ENCODE results near the gene ZNF462. TPM values are rescaled to one million over a fixed set of nuclear protein-coding genes. Genes with fewer than 3 reads are reported as not detected.
A peak's percentile ranks its signal among the peaks of the same experiment; 100 is the strongest.
"Not testable (repeated sequence)": the region's sequence is repeated elsewhere in the genome, so short reads cannot be mapped to it uniquely, and the experiment has no call there.

ZNF462 gene
- total RNA-seq, 1 experiment from 2014 or later, result 9.7 TPM

DNA sequence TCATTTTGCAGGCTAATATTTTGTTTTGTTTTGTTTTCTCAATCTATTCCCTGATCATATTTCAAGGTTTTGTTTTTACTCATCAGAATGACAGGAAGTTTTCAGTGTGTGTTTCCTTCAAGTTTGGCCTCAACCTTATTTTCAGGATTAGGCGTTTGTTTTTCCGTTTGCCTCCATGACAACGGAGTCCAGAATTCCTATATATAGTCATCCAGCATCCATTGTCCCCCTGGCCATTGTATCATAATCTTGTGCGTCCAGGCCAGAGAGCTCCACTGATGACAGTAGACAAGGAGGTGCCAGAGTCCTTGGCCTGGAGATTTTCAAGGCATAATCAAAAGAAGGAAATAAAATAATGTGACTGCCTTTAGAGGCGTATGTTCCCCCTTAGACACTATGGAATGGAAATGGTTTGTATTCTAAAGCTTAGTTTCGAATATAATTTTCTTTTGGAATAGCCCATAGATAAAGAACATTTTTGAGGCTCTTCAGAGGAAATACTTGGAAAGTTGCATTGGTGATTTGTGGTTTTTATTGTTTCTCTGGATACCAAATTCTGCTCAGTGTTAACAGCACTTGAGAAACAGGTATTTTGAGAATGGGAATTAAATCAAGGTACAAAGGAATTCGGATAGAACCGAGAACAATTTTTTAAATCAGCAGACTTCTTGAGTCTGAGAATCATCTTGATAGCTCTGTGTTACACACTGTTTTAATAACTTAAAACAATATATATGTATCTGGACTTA lies 99.8 kb downstream of the ZNF462 start:
- no peak for DNase-seq (ENCODE audit: low spot score)

GRCh38 chr9:106963684-106964083 lies 100.7 kb downstream of the ZNF462 start:
- DNase-seq (ENCODE audit: low spot score), result no peak

DNA sequence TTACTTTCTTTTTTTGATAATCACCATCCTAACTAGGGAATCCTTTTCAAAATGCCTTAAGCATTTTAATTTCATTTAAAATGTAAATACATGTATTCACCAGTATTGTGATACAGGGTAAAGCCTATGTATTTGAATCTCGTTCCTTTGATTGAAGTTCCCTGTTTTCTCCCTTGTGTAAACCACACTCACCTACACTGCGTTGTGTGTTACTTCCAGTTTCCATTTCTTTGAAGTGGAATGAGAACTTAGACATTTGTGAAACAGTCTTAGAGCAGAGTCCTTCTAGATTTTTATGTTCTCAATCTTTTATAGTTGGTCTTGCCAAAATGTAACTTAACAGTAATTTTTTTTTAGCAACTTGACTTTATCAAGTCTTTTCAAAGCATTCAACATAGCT lies 101.4 kb downstream of the ZNF462 start:
- no peak for DNase-seq (ENCODE audit: low spot score)

DNA sequence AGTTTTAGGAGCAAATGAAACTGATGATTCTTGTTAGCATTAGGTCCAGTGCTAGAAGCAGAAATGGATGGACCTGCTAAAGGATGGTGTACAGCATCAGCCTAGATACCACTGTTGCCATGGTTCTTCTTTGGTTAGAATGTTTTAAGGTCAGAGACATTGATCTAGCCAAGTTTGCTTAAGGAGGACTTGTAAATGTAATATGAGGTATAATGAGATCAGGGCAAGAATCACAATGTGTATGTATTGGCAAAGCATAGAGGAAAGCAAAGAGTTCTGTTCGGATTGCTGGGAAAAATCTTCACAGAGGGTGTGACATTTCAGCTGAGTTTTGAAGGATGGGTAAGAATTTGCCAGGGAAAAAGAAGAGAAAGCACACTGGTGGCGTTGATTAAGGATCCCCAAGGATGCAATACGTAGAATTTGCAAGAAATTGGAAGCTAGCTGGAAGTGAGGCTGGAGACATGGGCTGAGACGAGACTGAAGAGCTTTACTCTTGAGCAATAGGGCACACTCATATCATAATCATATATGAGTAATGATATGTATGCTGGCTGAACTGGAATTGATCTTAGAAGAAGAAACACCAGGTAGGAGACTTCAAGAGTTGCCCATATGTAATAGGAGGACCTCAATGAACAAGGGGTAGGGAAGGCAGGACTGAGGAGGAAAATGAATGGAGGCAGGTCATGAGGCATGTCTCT lies 102.0 kb downstream of the ZNF462 start:
- DNase-seq (ENCODE audit: low spot score), result no peak

DNA sequence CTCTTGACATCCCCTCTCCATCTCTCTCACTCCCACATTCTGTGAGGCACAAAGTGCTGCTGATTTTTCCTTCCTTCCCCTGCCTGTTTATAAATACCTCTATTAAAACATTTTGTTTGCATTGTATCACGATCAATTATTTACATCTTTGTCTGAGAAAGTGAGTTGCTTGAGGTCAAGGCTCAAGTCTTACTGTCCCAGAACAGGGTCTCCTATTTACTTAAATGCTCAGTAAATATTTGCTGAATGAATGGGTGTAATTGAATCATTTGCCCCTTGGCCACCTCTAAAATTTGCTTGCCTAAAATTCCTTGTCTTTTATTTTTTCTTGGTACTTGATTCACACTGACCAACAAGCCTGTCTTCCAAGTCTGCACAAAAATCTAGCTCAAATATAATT lies 103.5 kb downstream of the ZNF462 start:
- DNase-seq (ENCODE audit: low spot score), result no peak

DNA sequence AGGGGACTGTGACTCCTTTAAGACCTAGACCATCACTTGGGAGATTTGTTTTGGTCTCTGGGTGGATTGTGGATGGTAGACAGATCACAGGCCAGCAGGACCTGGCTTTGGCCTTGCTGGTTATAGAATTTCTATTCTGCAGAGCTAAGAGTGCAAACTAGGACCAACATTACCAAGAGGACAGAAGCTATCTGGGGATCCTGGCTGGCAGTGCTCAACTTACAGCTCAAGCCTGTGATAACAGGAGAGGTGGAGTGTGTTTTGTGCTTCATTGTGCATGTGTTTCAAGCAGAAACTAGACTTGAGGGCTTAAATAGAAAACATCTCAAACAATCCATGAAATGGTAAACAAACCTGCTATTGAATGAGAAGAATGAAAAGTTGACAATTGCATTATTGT lies 106.7 kb downstream of the ZNF462 start:
- DNase-seq (ENCODE audit: low spot score), result no peak

DNA sequence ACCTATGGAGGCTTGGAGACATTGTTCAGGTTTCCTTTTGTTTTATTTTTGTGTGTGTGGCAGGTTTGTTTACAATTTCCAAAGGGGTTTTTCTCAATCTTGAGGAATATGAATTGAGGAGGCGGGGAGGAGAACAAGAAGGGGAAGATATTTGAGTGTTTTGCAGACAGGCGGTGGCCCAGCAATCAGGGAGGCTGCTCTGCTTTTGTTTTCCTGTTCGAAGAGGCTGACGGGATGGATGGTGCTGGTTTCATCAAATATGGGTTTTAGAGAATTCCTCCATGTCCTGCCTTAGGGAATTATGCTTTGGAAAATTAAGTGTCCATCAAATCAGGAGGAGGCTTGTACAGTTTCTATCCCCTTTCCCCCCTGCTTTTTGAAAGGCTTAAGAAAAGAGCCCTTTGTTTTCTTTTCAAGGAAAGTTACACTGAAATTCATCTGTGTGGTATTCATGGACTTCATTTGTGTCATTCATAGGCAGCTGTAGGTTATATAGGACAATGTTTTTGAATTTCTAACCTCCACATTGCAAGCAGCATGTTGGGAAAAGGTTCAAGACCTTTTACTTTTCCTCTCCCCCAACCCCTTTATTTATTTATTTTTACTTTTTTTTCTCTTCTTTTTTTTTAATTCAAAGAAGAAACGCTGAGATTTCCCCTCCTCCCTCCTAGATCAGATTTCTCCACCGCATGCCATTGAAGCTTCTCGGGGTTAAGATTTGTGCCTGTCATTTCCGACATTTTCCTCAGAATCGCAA lies 107.4 kb downstream of the ZNF462 start:
- DNase-seq (ENCODE audit: low spot score), result no peak

DNA sequence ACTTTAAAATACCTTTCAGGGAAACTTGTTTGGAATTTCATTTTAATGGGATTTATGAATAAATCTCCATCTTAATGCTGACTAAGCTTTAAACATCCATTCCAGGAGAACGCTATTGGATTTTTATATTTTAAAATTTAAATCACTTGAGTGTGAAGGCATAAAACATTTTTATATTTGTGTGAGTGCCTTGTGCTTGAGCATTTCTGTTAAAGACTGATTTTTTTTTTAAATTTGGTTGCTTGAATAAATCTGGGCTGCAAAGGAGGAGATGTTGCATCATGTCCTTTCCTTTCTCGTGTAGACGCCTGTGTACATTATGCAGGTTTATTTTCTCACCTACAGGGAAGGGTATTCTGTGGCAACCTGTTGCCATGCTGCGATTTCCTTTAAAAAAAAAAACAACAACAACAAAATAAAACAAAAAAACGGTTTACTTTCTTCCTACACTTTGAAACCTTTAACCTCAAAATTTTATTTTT lies 108.1 kb downstream of the ZNF462 start:
- DNase-seq (ENCODE audit: low spot score), result no peak

DNA sequence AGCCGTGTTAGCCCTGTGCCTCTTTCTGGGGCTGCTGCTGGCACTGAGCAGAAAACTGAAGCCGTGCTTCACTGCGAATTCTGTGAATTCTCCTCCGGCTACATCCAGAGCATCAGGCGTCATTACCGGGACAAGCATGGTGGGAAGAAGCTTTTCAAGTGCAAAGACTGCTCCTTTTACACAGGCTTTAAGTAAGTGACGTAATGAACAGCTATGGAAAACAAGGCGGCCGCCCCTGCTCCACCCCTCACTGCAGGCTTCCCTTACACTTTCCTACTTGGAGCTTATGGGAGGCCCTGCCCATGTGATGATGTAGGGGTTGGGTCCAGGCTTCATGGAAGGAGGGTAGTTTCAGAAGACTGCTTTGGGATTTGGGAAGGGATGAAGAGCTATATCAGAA lies 109.1 kb downstream of the ZNF462 start:
- DNase-seq (ENCODE audit: low spot score), result no peak

DNA sequence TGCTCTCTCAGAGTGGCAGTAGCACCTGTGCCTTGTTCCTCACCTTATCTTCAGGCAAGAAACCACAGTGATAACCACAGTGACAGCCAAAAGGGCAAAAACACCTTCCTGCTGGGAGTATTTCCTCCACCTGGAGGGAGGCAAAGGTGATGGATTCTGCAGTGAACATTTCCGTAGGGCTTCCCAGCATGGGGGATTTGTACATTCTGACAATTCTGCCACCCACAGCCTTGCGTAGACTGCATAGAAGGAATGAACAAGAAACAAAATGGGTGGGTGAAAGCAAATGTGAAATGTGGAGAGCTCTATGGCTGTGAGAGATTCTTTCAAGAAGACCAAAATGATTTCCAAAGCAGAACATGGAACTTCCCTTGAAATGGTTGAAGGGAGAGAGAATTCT lies 111.4 kb downstream of the ZNF462 start:
- DNase-seq (ENCODE audit: low spot score), result no peak

GRCh38 chr9:106976772-106977171 lies 113.8 kb downstream of the ZNF462 start:
- no peak for DNase-seq (ENCODE audit: low spot score)

GRCh38 chr9:106980551-106981101 lies 117.7 kb downstream of the ZNF462 start:
- peak; percentile 24 for DNase-seq (ENCODE audit: low spot score)

GRCh38 chr9:106981396-106982287 lies 118.7 kb downstream of the ZNF462 start:
- no peak for DNase-seq (ENCODE audit: low spot score)

GRCh38 chr9:106982636-106983035 lies 119.7 kb downstream of the ZNF462 start:
- DNase-seq (ENCODE audit: low spot score), result no peak

GRCh38 chr9:106983346-106983745 lies 120.4 kb downstream of the ZNF462 start:
- DNase-seq (ENCODE audit: low spot score), result no peak

GRCh38 chr9:106989904-106990303 lies 126.9 kb downstream of the ZNF462 start:
- DNase-seq (ENCODE audit: low spot score), result not testable (repeated sequence)

DNA sequence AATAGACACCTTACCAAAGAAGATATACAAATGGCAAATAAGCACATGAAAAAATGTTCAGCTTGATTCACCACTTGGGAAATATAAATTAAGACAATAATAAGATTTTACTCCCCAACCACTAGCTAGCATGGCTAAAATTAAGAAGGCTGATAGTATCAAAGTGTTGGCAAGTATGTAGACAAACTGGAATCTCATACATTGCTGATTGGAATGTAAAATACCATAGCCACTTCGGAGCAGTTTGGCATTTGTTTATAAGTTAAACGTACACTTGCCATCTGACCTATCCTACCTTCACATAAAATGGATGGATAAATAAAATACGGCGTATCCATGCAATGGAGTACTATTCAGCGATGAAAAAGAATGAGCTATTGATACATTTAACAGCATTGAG lies 129.2 kb downstream of the ZNF462 start:
- no peak for DNase-seq (ENCODE audit: low spot score)

DNA sequence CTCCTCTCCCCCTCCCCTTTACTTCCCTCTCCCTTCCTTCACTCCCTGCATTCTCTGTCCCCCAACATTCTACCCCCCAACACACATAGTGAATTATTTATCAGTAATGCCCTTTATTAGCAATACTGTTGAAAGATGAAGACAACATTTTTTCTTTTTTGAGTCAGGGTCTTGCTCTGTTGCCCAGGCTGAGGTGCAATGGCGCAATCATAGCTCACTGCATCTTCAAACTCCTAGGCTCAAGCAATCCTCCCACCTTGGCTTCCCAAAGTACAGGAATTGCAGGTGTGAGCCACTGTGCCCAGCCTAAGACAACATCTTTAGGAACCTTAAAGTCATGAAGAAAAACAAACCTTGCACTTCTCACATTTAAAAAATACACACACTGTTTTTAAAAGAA lies 130.6 kb downstream of the ZNF462 start:
- DNase-seq (ENCODE audit: low spot score), result no peak

GRCh38 chr9:106994463-106994862 lies 131.5 kb downstream of the ZNF462 start:
- no peak for DNase-seq (ENCODE audit: low spot score)

GRCh38 chr9:107000218-107000617 lies 137.3 kb downstream of the ZNF462 start:
- DNase-seq (ENCODE audit: low spot score), result no peak

GRCh38 chr9:107005201-107005600 lies 142.2 kb downstream of the ZNF462 start:
- no peak for DNase-seq (ENCODE audit: low spot score)
